GM23338 (cell line): Measurements from ENCODE around the gene NAA16. TPM values are rescaled to one million over a fixed set of nuclear protein-coding genes. Genes with fewer than 3 reads are reported as not detected.

Experiments
- CREB1 ChIP-seq: fragments of 250-450 bp; sonication (Bioruptor Pico); IDR thresholded peaks from 2 replicates; pipeline ENCODE4 v1.5.0; 2020; ENCODE audit warnings: low read depth, mild to moderate bottlenecking, moderate library complexity
- EZH2 ChIP-seq: fragments of 200-600 bp; sonication (generic); IDR thresholded peaks from one replicate; pipeline ENCODE4 v1.8.0; 2017; ENCODE audit warnings: antibody characterized with exemption, mild to moderate bottlenecking, low read depth; ENCODE audit not compliant: unreplicated experiment
- JUNB ChIP-seq: IDR thresholded peaks from one replicate; pipeline ENCODE4 v1.6.1; 2016; ENCODE audit warnings: antibody characterized with exemption; ENCODE audit not compliant: unreplicated experiment
- REST ChIP-seq: IDR thresholded peaks from one replicate; pipeline ENCODE4 v1.6.1; 2018; ENCODE audit warnings: antibody characterized with exemption; ENCODE audit not compliant: unreplicated experiment
- STAT1 ChIP-seq: IDR thresholded peaks from one replicate; pipeline ENCODE4 v1.6.1; 2016; ENCODE audit warnings: antibody characterized with exemption; ENCODE audit not compliant: unreplicated experiment
- ZNF331 ChIP-seq: fragments of 250-450 bp; sonication (Bioruptor Pico); IDR thresholded peaks from 2 replicates; pipeline ENCODE4 v1.5.0; 2020; ENCODE audit warnings: low read depth, mild to moderate bottlenecking, moderate library complexity
- ZNF462 ChIP-seq: fragments of 250-450 bp; sonication (Bioruptor Pico); IDR thresholded peaks from 2 replicates; pipeline ENCODE4 v1.5.0; 2020; ENCODE audit warnings: mild to moderate bottlenecking, moderate library complexity
- polyA plus RNA-seq: library from polyadenylated mRNA; unstranded; fragments of >200 nt; fragmentation: Nextera tagmentation; extraction: Ambion mirVana; gene quantifications from 2 replicates; pipeline ENCODE4 v1.2.1, GENCODE V29; 2016
- total RNA-seq: library from RNA; depleted of rRNA; stranded (reverse); fragments of >200 nt; shearing (Covaris generic); gene quantifications from 2 replicates; pipeline ENCODE4 v1.2.3, GENCODE V29; 2014

Gene NAA16
- total and polyA plus RNA-seq, 2 experiments from 2014 or later: 42.3 to 51.7 TPM

DNA sequence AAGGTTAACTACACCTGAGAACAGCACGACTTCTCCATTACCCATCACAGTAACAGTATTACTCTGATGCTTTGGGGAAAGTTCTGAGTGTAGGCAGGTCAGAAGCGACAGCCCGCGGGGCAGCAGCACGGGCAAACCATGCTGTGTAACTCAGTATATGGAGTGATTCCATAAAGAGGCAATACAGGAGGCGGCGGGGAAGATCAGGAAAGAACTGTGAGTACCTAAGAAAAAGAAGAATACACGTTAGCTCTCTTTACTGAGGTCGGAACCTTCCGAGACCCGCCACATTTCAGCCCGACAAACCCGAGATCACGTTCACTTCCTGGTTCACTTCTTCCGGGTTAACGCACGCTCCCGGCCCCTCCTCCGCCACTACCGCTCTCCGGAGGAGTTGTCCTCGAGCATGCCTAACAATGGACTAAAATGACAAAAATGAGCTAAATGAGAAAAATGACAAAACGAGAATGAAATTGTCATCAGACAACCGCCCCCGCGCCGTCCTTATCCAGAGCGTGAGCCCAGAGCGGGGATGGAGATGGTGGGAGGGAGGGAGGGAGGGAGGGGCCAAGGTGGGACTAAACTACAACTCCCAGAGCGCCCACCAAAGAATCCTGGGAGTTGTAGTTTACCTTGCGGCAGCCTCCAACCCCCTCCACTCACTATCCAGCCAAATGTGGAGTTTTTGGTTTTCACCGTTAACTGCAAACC lies 47.7 kb upstream of the NAA16 start, which contains the start of gene MTRF1 (continued):
- TF ChIP-seq ZNF462: no peak
- no peak for TF ChIP-seq EZH2
- no peak for TF ChIP-seq STAT1
- peak; percentile 60 for TF ChIP-seq CREB1 (CRISPR knock-in tag)
- TF ChIP-seq JUNB: no peak
- TF ChIP-seq ZNF331 (CRISPR knock-in tag): no peak
- no peak for TF ChIP-seq REST
